Psoas muscle (tissue), 8 donors: Measurements from ENCODE around the gene COLQ. TPM values are rescaled to one million over a fixed set of nuclear protein-coding genes. Genes with fewer than 3 reads are reported as not detected.

Source experiments
- ATAC-seq, 4 donors: fragments of 200-7000 bp; cut with Tn5 transposase; one replicate each; pipeline ENCODE4 v1.9.1; 2020; ENCODE audit warnings: moderate library complexity in 3 of 4, mild to moderate bottlenecking in 2 of 4
- DNase-seq, 2 donors: peaks; one replicate each; pipeline ENCODE4 v3.0.0-alpha.2; 2020
- H3K27ac ChIP-seq: fragments of 200-600 bp; one replicate; pipeline ENCODE4 v1.8.0; 2022
- H3K27me3 ChIP-seq, 3 donors: fragments of 200-600 bp in 1 of 3; one replicate each; pipeline versions ENCODE4 v1.6.1 to v1.8.0; 2013 to 2022; ENCODE audit warnings: low read length in 2 of 3, mild to moderate bottlenecking in 2 of 3, moderate library complexity in 1 of 3; ENCODE audit not compliant: insufficient read depth in 3 of 3
- H3K36me3 ChIP-seq, 2 donors: fragments of 200-600 bp in 1 of 2; one replicate each; pipeline versions ENCODE4 v1.6.1 to v1.8.0; 2013 to 2022; ENCODE audit warnings: low read depth in 1 of 2, mild to moderate bottlenecking in 1 of 2, moderate library complexity in 1 of 2; ENCODE audit not compliant: insufficient read depth in 1 of 2
- H3K4me1 ChIP-seq: fragments of 200-600 bp; one replicate; pipeline ENCODE4 v1.8.0; 2022
- H3K4me3 ChIP-seq: fragments of 200-600 bp; one replicate; pipeline ENCODE4 v1.8.0; 2022; ENCODE audit warnings: mild to moderate bottlenecking
- H3K9me3 ChIP-seq: fragments of 200-600 bp; one replicate; pipeline ENCODE4 v1.8.0; 2022
- WGBS, 3 donors: extraction: QIAGEN DNeasy Blood & Tissue Kit; methylation state at CpG; one replicate each; pipeline versions ENCODE4 v1.1.6 to v1.1.7; 2013; 5-methylcytosine and 5-hydroxymethylcytosine counted together
- intact Hi-C, 2 donors: fragments of 100-400 bp; cut with DNase I; formaldehyde crosslinking; loops; one replicate each; pipeline versions ENCODE4 v1.11.0 to v1.14.2; 2022
- polyA plus RNA-seq, 3 donors: library from polyadenylated mRNA; stranded (reverse); fragments of 200-250 nt; gene quantifications; one replicate each; pipeline ENCODE4 v1.2.3, GENCODE V29; 2013
- total RNA-seq, 4 donors: library from RNA; stranded (reverse); fragmentation: NEBNext Ultra II Directional in 2 of 4; extraction: Animal tissue kit (Norgen Biotek cat#: 25700) in 2 of 4; gene quantifications; one replicate each; pipeline versions ENCODE4 v1.2.1 to v1.2.4, GENCODE V29; 2021 to 2023
- TF ChIP-seq, protein P1 (sequence below): fragments of 200-600 bp; IDR thresholded peaks from one replicate; pipeline ENCODE4 v1.8.0; 2022; ENCODE audit warnings: antibody characterized with exemption
- donor health status: healthy with polysubstance abuse.
- donor health status: DM: no; HTN: no; CAD: no; lungs with moderate emphysema.
- donor health status: Bipolar disorder and iron deficiency.
- donor health status: healthy.
- donor health status: DM: yes; HTN: yes; CAD: no.
- donor health status: DM: no; HTN: no; CAD: no.
- donor health status: DM: no; HTN: no; CAD: no.
- donor health status: DM: yes; HTN: yes; CAD: no.

Gene COLQ
- total and polyA plus RNA-seq, 7 donors: 4.6 to 18.2 (median 10.0) TPM

DNA sequence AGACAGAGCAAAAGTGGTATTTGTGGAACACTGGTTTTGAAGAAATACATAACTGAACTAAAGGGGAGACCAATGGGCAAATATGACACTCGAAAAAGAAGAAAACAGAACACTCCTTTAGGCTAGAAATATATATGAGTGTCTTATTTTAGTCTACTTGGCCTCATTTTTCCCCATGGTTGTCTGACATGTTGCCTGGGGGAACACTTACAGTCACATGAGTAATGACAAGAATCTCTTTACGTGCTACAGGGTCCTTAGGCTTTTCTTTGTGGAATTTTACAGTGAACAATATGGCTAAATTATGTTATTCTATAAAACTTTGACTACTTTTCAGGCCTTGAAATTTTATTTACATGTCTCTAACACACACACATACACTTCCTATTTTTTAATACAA is 111.7 kb downstream of the COLQ start:
- 90 to 100% (median 97%) methylated on average over 2 of the region's 2 CpGs for WGBS, 3 donors
- H3K4me3 ChIP-seq: no peak overlapping the region
- no peak overlapping the region for H3K27ac ChIP-seq
- no peaks in the 10 kb centered on the region for H3K9me3 ChIP-seq
- no peaks in the 10 kb centered on the region for H3K4me1 ChIP-seq
- no peak for ATAC-seq
- H3K36me3 ChIP-seq: peaks cover 3 to 54% of the 10 kb centered on the region in 2 donors
- TF ChIP-seq, protein P1, sequence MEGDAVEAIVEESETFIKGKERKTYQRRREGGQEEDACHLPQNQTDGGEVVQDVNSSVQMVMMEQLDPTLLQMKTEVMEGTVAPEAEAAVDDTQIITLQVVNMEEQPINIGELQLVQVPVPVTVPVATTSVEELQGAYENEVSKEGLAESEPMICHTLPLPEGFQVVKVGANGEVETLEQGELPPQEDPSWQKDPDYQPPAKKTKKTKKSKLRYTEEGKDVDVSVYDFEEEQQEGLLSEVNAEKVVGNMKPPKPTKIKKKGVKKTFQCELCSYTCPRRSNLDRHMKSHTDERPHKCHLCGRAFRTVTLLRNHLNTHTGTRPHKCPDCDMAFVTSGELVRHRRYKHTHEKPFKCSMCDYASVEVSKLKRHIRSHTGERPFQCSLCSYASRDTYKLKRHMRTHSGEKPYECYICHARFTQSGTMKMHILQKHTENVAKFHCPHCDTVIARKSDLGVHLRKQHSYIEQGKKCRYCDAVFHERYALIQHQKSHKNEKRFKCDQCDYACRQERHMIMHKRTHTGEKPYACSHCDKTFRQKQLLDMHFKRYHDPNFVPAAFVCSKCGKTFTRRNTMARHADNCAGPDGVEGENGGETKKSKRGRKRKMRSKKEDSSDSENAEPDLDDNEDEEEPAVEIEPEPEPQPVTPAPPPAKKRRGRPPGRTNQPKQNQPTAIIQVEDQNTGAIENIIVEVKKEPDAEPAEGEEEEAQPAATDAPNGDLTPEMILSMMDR: no peak
- no peaks in the 10 kb centered on the region for H3K27me3 ChIP-seq
- no peak for DNase-seq
- intact Hi-C loops: loop anchor here (5.0 to 10.0 kb wide), 2 partner anchors 207 to 305 kb away; no protein-coding TSS in a partner anchor

DNA sequence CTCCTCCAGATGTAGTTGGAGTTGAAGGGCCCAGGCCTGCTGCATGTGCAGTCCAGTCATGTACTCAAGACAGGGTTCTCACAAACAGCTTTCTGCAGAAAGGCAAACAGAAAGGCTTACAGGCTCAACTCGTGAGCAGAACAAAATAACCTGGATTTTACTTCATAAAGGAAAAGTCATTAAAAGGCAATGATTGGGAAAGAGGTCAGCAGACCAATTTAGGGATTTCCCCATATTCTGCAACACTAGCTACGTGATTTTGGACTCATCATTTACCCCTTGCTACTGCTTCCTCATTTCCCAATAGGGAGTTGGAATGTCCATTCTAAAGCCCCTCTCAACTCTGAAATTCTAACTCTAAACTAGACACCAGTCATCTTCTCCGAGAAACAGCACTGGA is 112.3 kb downstream of the COLQ start:
- Histone ChIP-seq H3K4me1 (no peaks in the 10 kb centered on the region), H3K9me3 (no peaks in the 10 kb centered on the region), H3K36me3 (peaks cover 0 to 49% of the 10 kb centered on the region in 2 donors), H3K27me3 (no peaks in the 10 kb centered on the region), H3K4me3 (no peak overlapping the region), H3K27ac (no peak overlapping the region)
- TF ChIP-seq, protein P1: no peak
- intact Hi-C loops: loop anchor here (5.0 to 10.0 kb wide), 2 partner anchors 207 to 304 kb away; no protein-coding TSS in a partner anchor
- DNase-seq (no peak), ATAC-seq (no peak)
- WGBS, 3 donors: 91 to 94% (median 91%) methylated on average over 3 of the region's 3 CpGs

DNA sequence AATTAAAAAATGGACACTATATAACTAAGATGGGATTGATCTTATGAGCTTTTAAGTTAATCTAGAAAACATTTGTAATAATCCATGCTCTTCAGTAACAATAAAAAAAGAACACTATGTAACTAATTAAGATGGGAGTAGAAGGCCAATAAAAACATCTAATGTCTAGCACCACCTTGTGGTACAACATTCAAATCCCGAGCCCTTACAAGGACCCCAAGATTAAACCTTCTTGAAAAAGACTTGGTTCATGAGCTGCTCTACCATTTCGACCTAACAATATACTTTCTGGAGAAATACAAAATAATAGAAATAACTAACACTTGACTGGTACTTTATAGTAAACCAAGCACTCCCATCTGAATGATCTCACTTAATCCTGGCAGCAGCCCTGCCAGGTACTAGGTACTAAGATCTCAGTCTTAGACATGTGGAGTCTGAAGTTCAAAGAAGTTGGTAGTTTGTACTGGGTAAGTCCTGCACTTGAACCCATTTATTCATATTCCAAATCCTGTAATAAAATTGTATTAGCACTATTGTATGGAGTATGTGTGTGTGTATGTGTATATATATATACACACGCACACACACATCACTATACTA is 116.0 kb downstream of the COLQ start:
- 38 to 44% (median 43%) methylated on average over 3 of the region's 3 CpGs for WGBS, 3 donors
- Histone ChIP-seq H3K36me3 (peaks cover 0 to 13% of the 10 kb centered on the region in 2 donors), H3K4me1 (no peaks in the 10 kb centered on the region), H3K4me3 (no peak overlapping the region), H3K27me3 (no peaks in the 10 kb centered on the region), H3K9me3 (no peaks in the 10 kb centered on the region), H3K27ac (no peak overlapping the region)
- DNase-seq (no peak), ATAC-seq (peak in 3 of 4 donors; percentile 40 to 74 (median 55))
- intact Hi-C loops: loop anchor here (1.0 to 10.0 kb wide), 3 partner anchors 201 to 301 kb away; no protein-coding TSS in a partner anchor
- TF ChIP-seq, protein P1: peak; percentile 65

DNA sequence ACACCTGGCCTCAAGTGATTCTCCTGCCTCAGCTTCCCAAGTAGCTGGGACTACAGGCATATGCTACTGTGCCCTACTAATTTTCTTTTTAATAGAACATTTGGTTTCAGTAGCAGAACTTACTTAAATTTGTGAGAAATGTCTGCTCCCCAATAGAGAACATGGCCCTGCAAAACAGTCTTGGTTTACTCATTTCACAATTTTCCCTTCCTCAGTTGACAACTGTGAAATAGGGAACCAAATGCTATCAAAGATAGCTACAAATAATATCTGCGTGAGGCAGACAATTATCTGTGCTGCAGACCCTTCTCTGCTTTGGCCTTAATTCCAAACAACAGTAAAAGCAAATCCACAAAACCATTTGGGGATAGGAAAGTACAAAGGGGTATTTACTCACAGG is 116.7 kb downstream of the COLQ start:
- TF ChIP-seq, protein P1: no peak
- intact Hi-C loops: loop anchor here (1.0 to 10.0 kb wide), 3 partner anchors 200 to 300 kb away; no protein-coding TSS in a partner anchor
- Histone ChIP-seq H3K4me3 (no peak overlapping the region), H3K27ac (no peak overlapping the region), H3K9me3 (no peaks in the 10 kb centered on the region), H3K27me3 (no peaks in the 10 kb centered on the region), H3K36me3 (peaks cover 0 to 9% of the 10 kb centered on the region in 2 donors), H3K4me1 (no peaks in the 10 kb centered on the region)
- WGBS, 3 donors: 92 to 100% (median 97%) methylated on average over 1 of the region's 1 CpG
- no peak for DNase-seq
- no peak for ATAC-seq
